ENCODE measurements around the gene MTERF1. TPM values are rescaled to one million over a fixed set of nuclear protein-coding genes. Genes with fewer than 3 reads are reported as not detected.

The MTERF1 gene
- total RNA-seq (2014; rRNA removed; shearing (Covaris generic)): 8.2 and 9.7 TPM in 2 replicates

DNA sequence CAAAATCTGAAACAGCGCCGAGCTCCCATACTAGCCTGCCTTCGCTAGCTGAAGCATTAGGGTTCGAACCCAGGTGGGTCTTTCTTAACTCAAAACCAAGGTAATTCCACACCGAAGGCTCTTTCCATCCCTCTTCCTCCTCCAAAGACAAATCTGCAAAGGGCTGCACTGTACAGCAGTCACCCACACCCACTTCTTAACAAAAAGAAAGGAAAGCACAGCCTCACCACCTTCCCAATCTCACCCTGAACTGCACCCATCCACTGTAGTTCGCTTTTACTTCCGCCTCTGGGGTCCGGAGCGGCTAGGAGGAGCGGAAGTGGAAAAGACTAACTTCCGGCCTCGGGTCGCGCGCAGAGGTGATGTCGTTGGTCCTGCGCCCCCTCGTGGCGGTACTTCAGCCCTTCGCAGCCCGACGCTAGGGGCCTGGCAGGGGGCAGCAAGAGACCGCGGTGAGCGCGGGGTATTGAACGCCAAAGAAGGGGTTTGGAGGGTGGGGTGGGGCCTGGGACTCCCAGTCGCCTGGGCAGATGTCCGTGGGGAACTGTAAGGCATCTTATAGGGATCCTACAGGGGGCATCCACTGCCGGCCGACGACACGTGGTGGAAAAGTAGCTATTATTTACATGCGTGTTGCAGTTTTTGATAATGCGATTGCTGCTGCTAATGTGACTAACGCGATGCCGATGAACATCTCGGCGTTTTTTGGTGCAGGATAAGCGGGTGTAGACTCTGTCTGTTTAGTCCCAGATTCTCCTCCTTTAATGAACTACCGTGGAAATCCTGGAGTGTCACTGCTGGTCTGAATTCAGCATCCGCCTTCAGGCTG lies at the start of gene MTERF1:
Gene MTERF1 (minus strand): TSS at position 290 of the 829 bp plus-strand sequence. CDS start 619 bp downstream, outside the sequence.
- DNase-seq: peak; percentile 84
- H3K36me3 ChIP-seq (replicated peaks; ENCODE audit: control insufficient read depth, insufficient read depth, low read length): no peaks in the 10 kb centered on the region
- no peaks in the 10 kb centered on the region for H3K27me3 ChIP-seq (ENCODE audit: control insufficient read depth, insufficient read depth, low read length)
- peak within 1 kb of the TSS; percentile 63 for H3K4me3 ChIP-seq (ENCODE audit: insufficient read depth, low read depth, low read length)

- Histone ChIP-seq H3K27me3 (ENCODE audit: control insufficient read depth, insufficient read depth, low read length) (no peaks in the 10 kb centered on the region), H3K4me3 (ENCODE audit: insufficient read depth, low read depth, low read length) (no peak overlapping the region), H3K36me3 (replicated peaks; ENCODE audit: control insufficient read depth, insufficient read depth, low read length) (no peaks in the 10 kb centered on the region)
- DNase-seq: no peak
Measured at GRCh38 chr7:91929463-91929862, 49.0 kb upstream of the MTERF1 start.

- H3K27me3 ChIP-seq (ENCODE audit: control insufficient read depth, insufficient read depth, low read length): no peaks in the 10 kb centered on the region
- no peaks in the 10 kb centered on the region for H3K36me3 ChIP-seq (replicated peaks; ENCODE audit: control insufficient read depth, insufficient read depth, low read length)
- no peak overlapping the region for H3K4me3 ChIP-seq (ENCODE audit: insufficient read depth, low read depth, low read length)
- DNase-seq: no peak
Measured at GRCh38 chr7:91927912-91928311, 47.4 kb upstream of the MTERF1 start.

DNA sequence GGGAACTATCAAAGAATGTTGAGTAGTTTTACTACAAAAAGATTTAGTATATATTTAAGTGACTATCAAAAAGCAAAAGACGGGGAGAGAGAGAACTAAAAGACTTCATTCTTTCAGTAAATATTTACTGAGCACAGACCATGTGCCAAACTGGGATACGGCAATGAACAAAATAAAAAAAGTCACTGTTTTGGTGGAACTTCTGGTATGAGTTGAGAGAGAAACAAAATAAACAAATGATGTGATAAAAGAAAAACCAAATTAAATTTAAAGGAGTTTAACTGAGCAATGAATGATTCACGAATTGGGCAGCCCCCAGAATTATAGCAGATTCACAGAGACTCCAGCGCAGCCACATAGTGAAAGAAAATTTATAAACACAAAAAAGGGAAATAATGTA lies 42.4 kb upstream of the MTERF1 start:
- Histone ChIP-seq H3K27me3 (ENCODE audit: control insufficient read depth, insufficient read depth, low read length) (no peaks in the 10 kb centered on the region), H3K4me3 (ENCODE audit: insufficient read depth, low read depth, low read length) (no peak overlapping the region), H3K36me3 (replicated peaks; ENCODE audit: control insufficient read depth, insufficient read depth, low read length) (no peaks in the 10 kb centered on the region)
- no peak for DNase-seq

DNA sequence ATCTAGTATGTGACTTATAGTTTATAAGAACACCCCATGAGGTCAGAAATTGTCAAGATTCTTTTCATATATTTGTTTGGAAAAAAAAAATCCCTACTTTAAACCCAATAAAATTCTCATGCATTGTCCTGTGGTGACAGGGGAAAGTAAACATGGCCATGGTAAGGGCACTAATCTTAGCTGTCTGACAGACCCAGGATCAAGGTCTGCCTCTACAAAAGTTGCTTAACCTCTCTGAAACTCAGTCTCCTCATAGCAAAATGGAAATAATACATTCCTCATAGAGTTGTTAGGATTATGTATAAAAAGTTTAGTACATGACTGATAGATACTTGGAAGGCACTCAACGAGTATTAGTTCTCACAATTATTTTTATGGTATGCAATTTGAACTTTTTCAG lies 37.9 kb upstream of the MTERF1 start:
- DNase-seq: no peak
- Histone ChIP-seq H3K27me3 (ENCODE audit: control insufficient read depth, insufficient read depth, low read length) (no peaks in the 10 kb centered on the region), H3K36me3 (replicated peaks; ENCODE audit: control insufficient read depth, insufficient read depth, low read length) (no peaks in the 10 kb centered on the region), H3K4me3 (ENCODE audit: insufficient read depth, low read depth, low read length) (no peak overlapping the region)

- Histone ChIP-seq H3K36me3 (replicated peaks; ENCODE audit: control insufficient read depth, insufficient read depth, low read length) (no peaks in the 10 kb centered on the region), H3K27me3 (ENCODE audit: control insufficient read depth, insufficient read depth, low read length) (no peaks in the 10 kb centered on the region; the same call in 1 of the 2 replicates), H3K4me3 (ENCODE audit: insufficient read depth, low read depth, low read length) (no peak overlapping the region)
- no peak for DNase-seq
Measured at GRCh38 chr7:91916051-91916440, 35.5 kb upstream of the MTERF1 start.

DNA sequence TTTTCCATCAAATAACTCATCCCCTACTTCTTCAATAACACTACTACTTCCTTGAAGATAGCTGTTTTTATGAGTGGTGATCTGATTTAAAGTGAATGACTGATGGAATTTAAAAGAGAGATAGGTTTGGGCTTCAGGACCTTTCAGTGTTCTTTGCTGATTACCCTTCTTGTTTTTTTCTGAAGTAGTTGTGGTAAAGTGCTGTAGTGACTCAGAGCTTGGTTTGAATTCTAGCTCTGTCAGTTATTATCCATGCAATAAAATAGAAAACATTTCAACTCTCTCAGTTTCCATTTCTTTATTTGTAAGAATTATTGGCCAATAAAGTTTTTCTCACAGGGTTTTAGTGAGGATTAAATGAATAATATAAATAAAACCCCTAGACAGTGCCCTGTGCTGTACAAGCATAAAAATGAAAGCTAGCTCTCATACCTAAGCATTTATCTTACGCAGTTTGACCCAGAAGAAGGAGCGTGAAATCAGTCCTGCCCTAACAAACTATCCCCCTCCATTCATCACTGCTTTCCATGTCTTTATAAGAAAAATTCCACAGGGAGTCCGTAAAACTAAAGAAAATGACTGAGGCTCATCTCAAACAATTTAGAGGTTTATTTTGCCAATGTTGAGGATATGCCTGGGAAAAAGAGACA lies 35.0 kb upstream of the MTERF1 start:
- DNase-seq: no peak
- Histone ChIP-seq H3K27me3 (ENCODE audit: control insufficient read depth, insufficient read depth, low read length) (no peaks in the 10 kb centered on the region; the same call in 1 of the 2 replicates), H3K4me3 (ENCODE audit: insufficient read depth, low read depth, low read length) (no peak overlapping the region), H3K36me3 (replicated peaks; ENCODE audit: control insufficient read depth, insufficient read depth, low read length) (no peaks in the 10 kb centered on the region)

GRCh38 chr7:91913612-91914011 lies 33.1 kb upstream of the MTERF1 start:
- H3K27me3 ChIP-seq (ENCODE audit: control insufficient read depth, insufficient read depth, low read length): no peaks in the 10 kb centered on the region; the same call in 1 of the 2 replicates
- no peak overlapping the region for H3K4me3 ChIP-seq (ENCODE audit: insufficient read depth, low read depth, low read length)
- no peaks in the 10 kb centered on the region for H3K36me3 ChIP-seq (replicated peaks; ENCODE audit: control insufficient read depth, insufficient read depth, low read length)
- no peak for DNase-seq

DNA sequence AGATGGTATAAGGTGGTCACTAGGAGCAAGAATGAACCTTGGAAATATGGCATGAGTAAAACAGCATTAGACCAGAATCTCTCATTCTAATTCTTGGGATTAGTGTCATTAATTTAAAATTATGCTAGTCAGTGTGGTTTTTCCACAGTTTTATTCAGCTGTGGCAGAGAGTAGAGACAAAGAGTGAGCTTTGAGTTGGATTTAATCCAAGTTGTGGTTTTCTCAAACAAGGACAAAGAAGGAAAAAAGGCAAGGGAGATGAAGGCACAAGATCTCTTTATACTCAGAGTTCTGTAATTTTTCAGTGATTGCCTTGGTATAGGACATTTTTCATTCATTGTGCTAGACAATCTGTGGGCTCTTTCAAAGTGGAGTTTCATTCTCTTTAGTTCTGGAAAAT lies 32.0 kb upstream of the MTERF1 start:
- H3K36me3 ChIP-seq (replicated peaks; ENCODE audit: control insufficient read depth, insufficient read depth, low read length): no peaks in the 10 kb centered on the region
- no peaks in the 10 kb centered on the region; the same call in 1 of the 2 replicates for H3K27me3 ChIP-seq (ENCODE audit: control insufficient read depth, insufficient read depth, low read length)
- no peak for DNase-seq
- H3K4me3 ChIP-seq (ENCODE audit: insufficient read depth, low read depth, low read length): no peak overlapping the region

- Histone ChIP-seq H3K36me3 (replicated peaks; ENCODE audit: control insufficient read depth, insufficient read depth, low read length) (no peaks in the 10 kb centered on the region), H3K27me3 (ENCODE audit: control insufficient read depth, insufficient read depth, low read length) (no peaks in the 10 kb centered on the region; the same call in 1 of the 2 replicates)
- no peak for DNase-seq
Measured at GRCh38 chr7:91911121-91911520, 30.6 kb upstream of the MTERF1 start.

DNA sequence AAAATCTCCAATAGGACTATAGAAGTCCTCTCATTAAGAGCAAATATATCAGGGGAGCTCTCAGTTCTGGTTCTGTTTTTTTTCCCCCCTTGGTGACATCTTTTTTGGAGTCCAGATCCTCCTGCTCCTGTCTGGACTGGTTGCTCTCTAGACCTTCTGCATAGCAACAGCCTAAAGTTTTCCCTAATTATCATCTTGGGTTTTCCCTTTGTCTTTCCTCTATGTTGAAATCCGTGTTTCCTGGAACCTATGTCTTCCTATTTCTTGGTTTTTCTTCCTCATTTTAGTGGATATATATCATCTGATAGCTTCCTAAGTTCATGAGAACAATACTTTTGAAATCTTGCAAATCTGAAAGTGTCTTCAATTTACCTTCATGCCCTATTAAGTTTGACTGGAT lies 29.7 kb upstream of the MTERF1 start:
- no peaks in the 10 kb centered on the region; the same call in 1 of the 2 replicates for H3K27me3 ChIP-seq (ENCODE audit: control insufficient read depth, insufficient read depth, low read length)
- no peaks in the 10 kb centered on the region for H3K36me3 ChIP-seq (replicated peaks; ENCODE audit: control insufficient read depth, insufficient read depth, low read length)
- DNase-seq: no peak
- H3K4me3 ChIP-seq (ENCODE audit: insufficient read depth, low read depth, low read length): no peak overlapping the region

More at GRCh38 chr7:91911121-91911520, 30.6 kb upstream of the MTERF1 start:
- no peak overlapping the region for H3K4me3 ChIP-seq (ENCODE audit: insufficient read depth, low read depth, low read length)

DNA sequence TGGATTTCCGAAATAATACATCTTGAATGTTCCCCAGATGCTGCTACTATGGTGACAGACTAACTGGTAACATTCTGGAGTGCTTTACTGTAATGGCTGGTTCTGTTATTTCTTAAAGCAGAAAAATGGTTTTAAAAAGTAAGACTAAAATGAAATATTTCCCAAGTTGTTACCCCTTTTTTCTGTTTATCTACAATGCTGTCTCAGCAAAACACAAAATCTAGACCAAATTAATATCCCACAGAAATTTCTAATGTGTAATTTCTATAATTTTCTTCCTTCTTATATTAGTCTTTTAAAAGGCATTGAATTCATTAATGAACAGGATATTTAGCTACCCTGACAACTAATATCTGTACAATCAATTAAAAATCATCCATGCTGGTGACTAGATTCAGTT lies 19.1 kb upstream of the MTERF1 start:
- DNase-seq: no peak
- Histone ChIP-seq H3K4me3 (ENCODE audit: insufficient read depth, low read depth, low read length) (no peak overlapping the region), H3K36me3 (replicated peaks; ENCODE audit: control insufficient read depth, insufficient read depth, low read length) (no peaks in the 10 kb centered on the region), H3K27me3 (ENCODE audit: control insufficient read depth, insufficient read depth, low read length) (no peaks in the 10 kb centered on the region)

DNA sequence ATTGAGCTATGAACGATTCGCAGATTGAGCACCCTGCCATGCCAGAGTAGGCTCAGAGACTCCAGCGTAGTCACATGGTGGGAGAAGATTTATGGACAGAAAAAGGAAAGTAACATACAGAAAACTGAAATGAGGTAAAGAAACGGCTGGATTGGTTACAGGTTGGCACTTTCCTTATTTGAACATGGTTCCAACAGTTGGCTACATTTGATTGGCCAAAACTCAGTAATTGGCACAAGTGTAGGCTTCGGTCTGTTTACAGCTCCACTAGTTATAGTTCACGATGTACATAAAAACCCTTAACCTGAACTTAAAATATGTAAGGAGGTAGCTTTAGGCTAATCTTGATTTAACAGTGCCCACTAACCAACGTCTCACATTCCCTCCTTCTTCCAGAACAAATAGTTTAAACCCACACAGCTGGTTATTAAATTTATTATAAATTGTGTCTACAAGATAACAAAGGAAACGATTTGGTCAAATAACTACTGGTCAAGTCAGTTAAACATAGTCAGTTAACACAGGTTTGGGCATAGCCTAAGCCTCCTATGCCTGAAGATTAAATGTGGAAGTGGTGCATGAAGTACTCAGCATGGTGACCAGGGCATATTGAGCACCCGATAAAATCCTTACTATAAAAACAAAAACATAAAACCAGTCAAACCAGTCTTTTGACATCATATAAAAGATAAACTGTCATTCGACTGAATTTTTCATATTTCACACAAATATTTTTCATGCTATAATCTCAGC lies 17.9 kb upstream of the MTERF1 start:
- Histone ChIP-seq H3K4me3 (ENCODE audit: insufficient read depth, low read depth, low read length) (no peak overlapping the region), H3K36me3 (replicated peaks; ENCODE audit: control insufficient read depth, insufficient read depth, low read length) (no peaks in the 10 kb centered on the region), H3K27me3 (ENCODE audit: control insufficient read depth, insufficient read depth, low read length) (no peaks in the 10 kb centered on the region)
- DNase-seq: no peak

DNA sequence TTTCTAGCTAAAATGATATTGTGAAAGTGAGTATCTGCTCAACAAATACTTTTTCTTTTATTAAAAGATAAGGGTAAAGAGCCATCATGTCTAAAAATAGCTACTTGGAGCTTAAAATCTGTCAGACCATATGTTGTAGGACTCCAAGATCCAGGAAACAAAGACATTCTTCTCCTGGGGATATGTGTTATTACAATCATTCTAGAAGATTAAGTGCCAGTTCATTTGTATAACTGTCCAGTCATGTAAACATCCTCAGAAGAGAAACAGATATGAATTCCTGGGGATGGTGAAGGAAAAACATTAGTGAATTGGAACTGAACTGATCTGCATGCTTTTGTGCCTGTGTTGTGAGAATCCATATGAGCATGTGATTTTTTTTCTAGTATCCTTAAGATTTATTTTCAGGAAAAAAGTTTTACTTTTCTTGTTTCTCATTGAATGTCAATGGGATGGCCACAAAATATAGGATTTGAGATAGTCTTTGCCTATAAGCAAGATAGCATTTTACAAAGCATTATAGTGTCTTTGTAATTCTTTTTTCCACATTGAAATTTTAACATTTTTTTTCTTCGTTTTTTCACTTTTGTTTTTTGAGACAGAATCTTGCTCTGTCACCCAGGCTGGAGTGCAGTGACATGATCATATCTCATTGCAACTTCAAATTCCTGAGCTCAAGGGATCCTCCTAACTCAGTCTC lies 14.4 kb upstream of the MTERF1 start:
- H3K4me3 ChIP-seq (ENCODE audit: insufficient read depth, low read depth, low read length): no peak overlapping the region
- no peak for DNase-seq
- no peaks in the 10 kb centered on the region for H3K36me3 ChIP-seq (replicated peaks; ENCODE audit: control insufficient read depth, insufficient read depth, low read length)
- no peaks in the 10 kb centered on the region for H3K27me3 ChIP-seq (ENCODE audit: control insufficient read depth, insufficient read depth, low read length)

Measured in H7 (cell line).